ENCODE measurements around the gene RTL9. TPM values are rescaled to one million over a fixed set of nuclear protein-coding genes. Genes with fewer than 3 reads are reported as not detected.

Gene RTL9
- polyA plus RNA-seq, 1 of the 3 experiments (the other 2 are of a cell fraction), result 0.02 TPM

GRCh38 chrX:110381216-110381615 lies 22.6 kb downstream of the RTL9 start (continued):
- TF ChIP-seq IRF3 (IDR thresholded peaks at IDR 0.05; ENCODE audit: low read depth, low read length), result no peak
- no peak for TF ChIP-seq TAF1 (IDR thresholded peaks at IDR 0.05; ENCODE audit: borderline replicate concordance, low read depth, low read length)
- TF ChIP-seq EZH2phosphoT487 (IDR thresholded peaks at IDR 0.05; ENCODE audit: borderline replicate concordance, low read depth), result no peak
- peak; percentile 15 for TF ChIP-seq JUND (IDR thresholded peaks at IDR 0.05)
- no peak for TF ChIP-seq RAD21 (IDR thresholded peaks at IDR 0.05; ENCODE audit: low read length)
- no peak for TF ChIP-seq MAX (IDR thresholded peaks at IDR 0.05; ENCODE audit: low read depth)
- 0 out of 2 replicates have a peak, but pooled peaks have one; percentile 31 for TF ChIP-seq TEAD4 (IDR thresholded peaks at IDR 0.05; ENCODE audit: borderline replicate concordance, insufficient read depth)

- Histone ChIP-seq H3K36me3 (replicated peaks in 1 of 2; ENCODE audit: control insufficient read depth in 1 of 2, insufficient read depth in 2 of 2, low read length in 1 of 2) (no peaks in the 10 kb centered on the region), H3K27me3 (ENCODE audit: insufficient read depth) (no peaks in the 10 kb centered on the region), H4K20me1 (ENCODE audit: insufficient read depth) (no peaks in the 10 kb centered on the region), H3F3A (replicated peaks; ENCODE audit: insufficient read depth) (peaks cover 13% of the 10 kb centered on the region), H3K4me2 (peak overlapping the region; percentile 26; the same call in 1 of the 2 replicates), H2AFZ (ENCODE audit: low read depth) (no peak overlapping the region), H3K9me2 (no peaks in the 10 kb centered on the region), H3K4me1 (ENCODE audit: control insufficient read depth in 1 of 2, insufficient read depth in 2 of 2, low read depth in 1 of 2, low read length in 1 of 2) (no peaks in the 10 kb centered on the region), H3K9me3 (no peaks in the 10 kb centered on the region), H3K4me3 (ENCODE audit: low read depth in 2 of 2, low read length in 1 of 2) (no peak overlapping the region), H3K9ac (no peak overlapping the region), H3K27ac (ENCODE audit: low read depth in 2 of 2, low read length in 1 of 2) (peak overlapping the region in 1 of 2 experiments; percentile 42; a peak in 2 of 4 replicates), H3K79me2 (ENCODE audit: insufficient read depth) (no peaks in the 10 kb centered on the region)
- POLR2A ChIA-PET, result no interaction called here
- WGBS (ENCODE audit: low lambda C conversion rate), result 21% methylated on average over 2 of the region's 2 CpGs
- CTCF ChIA-PET, result interaction anchor here (0.7 to 1.5 kb wide), 3 partner anchors 25 to 62 kb away, joined by 3 to 4 read pairs (median 3); no protein-coding TSS in a partner anchor
- no peak for DNase-seq
- TF ChIP-seq REST (IDR thresholded peaks at IDR 0.05; ENCODE audit: low read depth, low read length) (no peak), TCF12 (IDR thresholded peaks at IDR 0.05) (peak; percentile 59), EP300 (IDR thresholded peaks at IDR 0.05; ENCODE audit: borderline replicate concordance in 1 of 2, low read depth in 1 of 2, low read length in 1 of 2) (peak in 1 of 2 experiments; percentile 53; a peak in 1 of 4 replicates), YY1 (IDR thresholded peaks at IDR 0.05; ENCODE audit: low read depth) (no peak), SMC3 (IDR thresholded peaks at IDR 0.05; ENCODE audit: low read depth, low read length) (no peak), ZBTB33 (IDR thresholded peaks at IDR 0.05; ENCODE audit: borderline replicate concordance, low read depth) (no peak), USF2 (IDR thresholded peaks at IDR 0.05; ENCODE audit: borderline replicate concordance, low read depth, low read length) (no peak), RXRA (IDR thresholded peaks at IDR 0.05; ENCODE audit: borderline replicate concordance, low read depth) (no peak), SIN3A (IDR thresholded peaks at IDR 0.05; ENCODE audit: borderline replicate concordance, low read depth, low read length) (no peak), JUND (IDR thresholded peaks at IDR 0.05) (peak; percentile 61), ELF1 (IDR thresholded peaks at IDR 0.05) (no peak), RAD21 (IDR thresholded peaks at IDR 0.05; ENCODE audit: low read length) (no peak), FOXM1 (IDR thresholded peaks at IDR 0.05; ENCODE audit: low read depth) (no peak), FOXJ3 (CRISPR knock-in tag; IDR thresholded peaks at IDR 0.05) (no peak), GATA2 (CRISPR knock-in tag; IDR thresholded peaks at IDR 0.05) (no peak), PBX3 (IDR thresholded peaks at IDR 0.05) (peak; percentile 54), MAX (IDR thresholded peaks at IDR 0.05; ENCODE audit: low read depth) (no peak), CHD2 (IDR thresholded peaks at IDR 0.05; ENCODE audit: low read length, partially characterized antibody) (no peak), FOSL2 (IDR thresholded peaks at IDR 0.05; ENCODE audit: borderline replicate concordance, low read depth) (peak; percentile 63; the same call in 1 of the 2 replicates)
Measured at GRCh38 chrX:110383414-110383813, 24.8 kb downstream of the RTL9 start.

Measured in SK-N-SH (cell line).